ENCODE results near the gene MYO16. TPM values are rescaled to one million over a fixed set of nuclear protein-coding genes. Genes with fewer than 3 reads are reported as not detected.

The MYO16 gene
- total RNA-seq, 1 donor from 2014 or later = 0.49 TPM

DNA sequence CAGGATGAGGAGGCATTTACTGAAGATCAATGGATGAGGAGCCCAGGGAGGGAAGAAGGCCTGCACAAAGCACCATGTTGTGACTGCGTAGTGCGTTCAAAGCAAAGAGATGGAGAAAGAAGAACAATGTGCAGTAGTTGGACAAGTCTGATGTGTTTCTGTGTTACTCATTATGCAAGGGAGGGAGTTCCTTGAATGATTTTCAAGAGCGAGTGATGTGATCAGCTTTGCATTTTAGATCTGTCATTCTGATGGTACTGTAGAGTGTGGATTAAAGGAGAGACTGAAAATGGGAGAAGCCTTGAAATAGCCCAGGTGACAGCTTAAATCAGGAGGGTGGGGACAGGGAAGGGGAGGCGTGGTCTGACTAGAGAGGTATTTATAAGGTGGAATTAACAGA lies 9.5 kb downstream of the MYO16 start:
- Histone ChIP-seq H3K36me3 (no peaks in the 10 kb centered on the region), H3K4me1 (no peaks in the 10 kb centered on the region), H3K27ac (no peak overlapping the region), H3K9me3 (no peaks in the 10 kb centered on the region), H3K4me3 (no peak overlapping the region), H3K27me3 (no peaks in the 10 kb centered on the region)
- DNase-seq (ENCODE audit: extremely low spot score in 2 of 2) = no peak
- intact Hi-C loops (cut with DNase I) = no loop called here
- TF ChIP-seq POLR2A (IDR thresholded peaks at IDR 0.05) (no peak), POLR2AphosphoS5 (IDR thresholded peaks at IDR 0.05; ENCODE audit: insufficient read depth in 1 of 2, low read depth in 1 of 2) (no peak), CTCF (IDR thresholded peaks at IDR 0.05) (no peak)

GRCh38 chr13:108643646-108644353 lies 14.4 kb downstream of the MYO16 start:
- Histone ChIP-seq H3K9me3 (no peaks in the 10 kb centered on the region), H3K4me1 (no peaks in the 10 kb centered on the region), H3K36me3 (no peaks in the 10 kb centered on the region), H3K4me3 (no peak overlapping the region), H3K27me3 (no peaks in the 10 kb centered on the region), H3K27ac (no peak overlapping the region)
- intact Hi-C loops (cut with DNase I) = no loop called here
- TF ChIP-seq POLR2AphosphoS5 (IDR thresholded peaks at IDR 0.05; ENCODE audit: insufficient read depth in 1 of 2, low read depth in 1 of 2) (no peak), CTCF (IDR thresholded peaks at IDR 0.05) (no peak), POLR2A (IDR thresholded peaks at IDR 0.05) (no peak)
- DNase-seq (ENCODE audit: extremely low spot score in 2 of 2) = no peak

DNA sequence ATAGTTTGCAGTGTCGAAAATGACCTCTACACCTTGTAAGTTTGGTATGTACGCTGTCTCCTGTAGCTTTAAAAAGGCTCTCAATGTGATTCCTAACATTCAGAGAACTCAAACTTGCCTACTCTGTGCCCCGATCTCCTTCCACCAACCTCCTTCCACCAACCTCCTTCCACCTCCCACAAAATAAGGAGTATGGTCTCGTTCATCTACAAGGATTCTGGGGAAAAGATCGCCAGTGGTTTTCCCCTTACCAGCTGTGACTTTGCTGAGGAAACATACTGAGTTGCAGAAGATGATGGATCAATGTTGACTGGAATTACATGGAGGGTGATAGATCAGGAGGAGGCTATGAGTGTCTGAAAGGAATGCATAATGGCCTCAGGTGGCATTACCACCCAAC lies 16.0 kb downstream of the MYO16 start:
- intact Hi-C loops (cut with DNase I) = no loop called here
- Histone ChIP-seq H3K4me1 (no peaks in the 10 kb centered on the region), H3K36me3 (no peaks in the 10 kb centered on the region), H3K27ac (no peak overlapping the region), H3K4me3 (no peak overlapping the region), H3K9me3 (no peaks in the 10 kb centered on the region), H3K27me3 (no peaks in the 10 kb centered on the region)
- DNase-seq (ENCODE audit: extremely low spot score in 2 of 2) = no peak
- no peak for TF ChIP-seq POLR2AphosphoS5 (IDR thresholded peaks at IDR 0.05; ENCODE audit: insufficient read depth in 1 of 2, low read depth in 1 of 2)
- TF ChIP-seq POLR2A (IDR thresholded peaks at IDR 0.05) = no peak
- TF ChIP-seq CTCF (IDR thresholded peaks at IDR 0.05) = no peak

- intact Hi-C loops (cut with DNase I) = no loop called here
- TF ChIP-seq POLR2AphosphoS5 (IDR thresholded peaks at IDR 0.05; ENCODE audit: insufficient read depth in 1 of 2, low read depth in 1 of 2) = no peak
- TF ChIP-seq POLR2A (IDR thresholded peaks at IDR 0.05) = no peak
- TF ChIP-seq CTCF (IDR thresholded peaks at IDR 0.05) = no peak
- H3K27me3 ChIP-seq = no peaks in the 10 kb centered on the region
Measured at GRCh38 chr13:108650271-108650670, 20.9 kb downstream of the MYO16 start.

GRCh38 chr13:108656742-108657141 lies 27.3 kb downstream of the MYO16 start:
- DNase-seq (ENCODE audit: extremely low spot score in 2 of 2) = no peak
- no peak for TF ChIP-seq CTCF (IDR thresholded peaks at IDR 0.05)
- no peak for TF ChIP-seq POLR2A (IDR thresholded peaks at IDR 0.05)
- TF ChIP-seq POLR2AphosphoS5 (IDR thresholded peaks at IDR 0.05; ENCODE audit: insufficient read depth in 1 of 2, low read depth in 1 of 2) = no peak
- no peak overlapping the region for H3K4me3 ChIP-seq
- H3K27me3 ChIP-seq = no peaks in the 10 kb centered on the region
- no peaks in the 10 kb centered on the region for H3K9me3 ChIP-seq
- intact Hi-C loops (cut with DNase I) = no loop called here
- H3K36me3 ChIP-seq = no peaks in the 10 kb centered on the region
- no peak overlapping the region for H3K27ac ChIP-seq
- no peaks in the 10 kb centered on the region for H3K4me1 ChIP-seq

More at GRCh38 chr13:108650271-108650670, 20.9 kb downstream of the MYO16 start:
- Histone ChIP-seq H3K36me3 (no peaks in the 10 kb centered on the region), H3K4me1 (no peaks in the 10 kb centered on the region), H3K9me3 (no peaks in the 10 kb centered on the region), H3K27ac (no peak overlapping the region), H3K4me3 (no peak overlapping the region)
- DNase-seq (ENCODE audit: extremely low spot score in 2 of 2) = no peak
